SK-N-SH treated with all-trans-retinoic acid at 6 μM for 48 hours (cell line): ENCODE results near the gene GART.

Experiments
- ATAC-seq: fragments of 200-7000 bp; cut with Tn5 transposase; 3 replicates; pipeline ENCODE4 v1.9.1; 2020; ENCODE audit warnings: mild to moderate bottlenecking, moderate library complexity
- ARNTL ChIP-seq: fragments of 450-650 bp; formaldehyde crosslinking; IDR thresholded peaks from 2 replicates; pipeline ENCODE4 v1.5.0; 2020; ENCODE audit warnings: low read depth, mild to moderate bottlenecking, moderate library complexity, borderline replicate concordance
- BACH2 ChIP-seq: fragments of 250-450 bp; sonication (Bioruptor Pico); IDR thresholded peaks from 2 replicates; pipeline ENCODE4 v1.9.0; 2021; ENCODE audit warnings: mild to moderate bottlenecking, borderline replicate concordance
- CREB5 ChIP-seq: fragments of 250-450 bp; sonication (Bioruptor Pico); IDR thresholded peaks from 2 replicates; pipeline ENCODE4 v1.5.1; 2020; ENCODE audit warnings: low read depth, mild to moderate bottlenecking, moderate library complexity
- CSDC2 ChIP-seq: fragments of 250-450 bp; sonication (Bioruptor Pico); IDR thresholded peaks from 2 replicates; pipeline ENCODE4 v1.5.0; 2020; ENCODE audit warnings: mild to moderate bottlenecking, moderate library complexity
- CSRNP3 ChIP-seq: fragments of 250-450 bp; sonication (Bioruptor Pico); IDR thresholded peaks from 2 replicates; pipeline ENCODE4 v1.5.1; 2021; ENCODE audit warnings: mild to moderate bottlenecking, moderate library complexity
- ESRRG ChIP-seq: fragments of 250-450 bp; sonication (Bioruptor Pico); IDR thresholded peaks from 2 replicates; pipeline ENCODE4 v1.6.1; 2021; ENCODE audit warnings: mild to moderate bottlenecking
- GLIS3 ChIP-seq: fragments of 250-450 bp; sonication (Bioruptor Pico); IDR thresholded peaks from 2 replicates; pipeline ENCODE4 v1.5.0; 2020; ENCODE audit warnings: mild to moderate bottlenecking, moderate library complexity
- ISL1 ChIP-seq: fragments of 250-450 bp; sonication (Bioruptor Pico); IDR thresholded peaks from 2 replicates; pipeline ENCODE4 v2.1.2; 2022; ENCODE audit warnings: mild to moderate bottlenecking, moderate library complexity
- OSR1 ChIP-seq: fragments of 250-450 bp; sonication (Bioruptor Pico); IDR thresholded peaks from 2 replicates; pipeline ENCODE4 v1.8.0; 2022; ENCODE audit warnings: moderate library complexity, mild to moderate bottlenecking, inconsistent platforms
- PATZ1 ChIP-seq: fragments of 250-450 bp; sonication (Bioruptor Pico); IDR thresholded peaks from 2 replicates; pipeline ENCODE4 v1.8.0; 2020; ENCODE audit warnings: mild to moderate bottlenecking, moderate library complexity, borderline replicate concordance
- POU6F1 ChIP-seq: fragments of 250-450 bp; sonication (Bioruptor Pico); IDR thresholded peaks from 2 replicates; pipeline ENCODE4 v1.8.0; 2021; ENCODE audit warnings: low read depth, mild to moderate bottlenecking, moderate library complexity, borderline replicate concordance
- PPARA ChIP-seq: fragments of 250-450 bp; sonication (Bioruptor Pico); IDR thresholded peaks from 2 replicates; pipeline ENCODE4 v1.5.0; 2020; ENCODE audit warnings: mild to moderate bottlenecking, borderline replicate concordance
- RARB ChIP-seq: fragments of 250-450 bp; sonication (Bioruptor Pico); IDR thresholded peaks from 2 replicates; pipeline ENCODE4 v1.8.0; 2021; ENCODE audit warnings: mild to moderate bottlenecking, moderate library complexity
- SNAI2 ChIP-seq: fragments of 250-450 bp; sonication (Bioruptor Pico); IDR thresholded peaks from 2 replicates; pipeline ENCODE4 v1.5.0; 2020; ENCODE audit warnings: mild to moderate bottlenecking, moderate library complexity
- TCF4 ChIP-seq: fragments of 250-450 bp; sonication (Bioruptor Pico); IDR thresholded peaks from 2 replicates; pipeline ENCODE4 v1.8.0; 2021; ENCODE audit warnings: mild to moderate bottlenecking, moderate library complexity, borderline replicate concordance
- TOX ChIP-seq: fragments of 250-450 bp; sonication (Bioruptor Pico); IDR thresholded peaks from 2 replicates; pipeline ENCODE4 v1.8.0; 2021; ENCODE audit warnings: mild to moderate bottlenecking, moderate library complexity, borderline replicate concordance
- TSHZ2 ChIP-seq: fragments of 250-450 bp; sonication (Bioruptor Pico); IDR thresholded peaks from 2 replicates; pipeline ENCODE4 v1.5.0; 2020; ENCODE audit warnings: mild to moderate bottlenecking, moderate library complexity
- ZC3H10 ChIP-seq: fragments of 250-450 bp; sonication (Bioruptor Pico); IDR thresholded peaks from 2 replicates; pipeline ENCODE4 v1.5.1; 2021; ENCODE audit warnings: mild to moderate bottlenecking, moderate library complexity
- ZFP3 ChIP-seq: fragments of 250-450 bp; sonication (Bioruptor Pico); IDR thresholded peaks from 2 replicates; pipeline ENCODE4 v1.5.0; 2020; ENCODE audit warnings: mild to moderate bottlenecking, moderate library complexity
- ZFP30 ChIP-seq: fragments of 450-650 bp; formaldehyde crosslinking; IDR thresholded peaks from 2 replicates; pipeline ENCODE4 v1.5.0; 2022; ENCODE audit warnings: mild to moderate bottlenecking, moderate library complexity
- ZNF565 ChIP-seq: fragments of 450-650 bp; formaldehyde crosslinking; conservative IDR thresholded peaks from 2 replicates; pipeline ENCODE4 v1.5.0; 2020; ENCODE audit warnings: low read depth, mild to moderate bottlenecking, moderate library complexity
- ZNF70 ChIP-seq: fragments of 450-650 bp; formaldehyde crosslinking; IDR thresholded peaks from 2 replicates; pipeline ENCODE4 v1.5.0; 2020; ENCODE audit warnings: mild to moderate bottlenecking, moderate library complexity
- ZNF8 ChIP-seq: fragments of 450-650 bp; formaldehyde crosslinking; IDR thresholded peaks from 2 replicates; pipeline ENCODE4 v1.5.0; 2020; ENCODE audit warnings: mild to moderate bottlenecking, moderate library complexity

The GART gene

GRCh38 chr21:33539616-33540015, 2.3 kb downstream of the GART start:
- no peak for TF ChIP-seq SNAI2
- no peak for TF ChIP-seq ZNF565 (CRISPR knock-in tag)
- TF ChIP-seq RARB (CRISPR knock-in tag) = no peak
- TF ChIP-seq BACH2 = no peak
- TF ChIP-seq TSHZ2 = no peak
- TF ChIP-seq ZC3H10 (CRISPR knock-in tag) = no peak
- TF ChIP-seq CSDC2 (CRISPR knock-in tag) = no peak
- TF ChIP-seq ESRRG (CRISPR knock-in tag) = no peak
- no peak for TF ChIP-seq CSRNP3
- no peak for TF ChIP-seq ZFP30 (CRISPR knock-in tag)
- no peak for TF ChIP-seq ARNTL (CRISPR knock-in tag)
- TF ChIP-seq CREB5 (CRISPR knock-in tag) = no peak
- TF ChIP-seq POU6F1 (CRISPR knock-in tag) = no peak
- no peak for TF ChIP-seq ZNF8 (CRISPR knock-in tag)
- no peak for TF ChIP-seq TCF4 (CRISPR knock-in tag)
- no peak for TF ChIP-seq PATZ1 (CRISPR knock-in tag)
- TF ChIP-seq ZNF70 (CRISPR knock-in tag) = no peak
- TF ChIP-seq OSR1 (CRISPR knock-in tag) = no peak
- TF ChIP-seq, all 23 proteins: peak for 0
- no peak for ATAC-seq

- no peak for ATAC-seq
- no peak for TF ChIP-seq POU6F1 (CRISPR knock-in tag)
- no peak for TF ChIP-seq TOX (CRISPR knock-in tag)
- TF ChIP-seq TSHZ2 = no peak
- no peak for TF ChIP-seq OSR1 (CRISPR knock-in tag)
- no peak for TF ChIP-seq ZNF565 (CRISPR knock-in tag)
- TF ChIP-seq ZC3H10 (CRISPR knock-in tag) = no peak
- TF ChIP-seq ZNF8 (CRISPR knock-in tag) = no peak
- TF ChIP-seq CSDC2 (CRISPR knock-in tag) = no peak
- TF ChIP-seq PATZ1 (CRISPR knock-in tag) = no peak
- TF ChIP-seq ZFP3 (CRISPR knock-in tag) = no peak
- no peak for TF ChIP-seq ZNF70 (CRISPR knock-in tag)
- TF ChIP-seq ARNTL (CRISPR knock-in tag) = no peak
- TF ChIP-seq PPARA (CRISPR knock-in tag) = no peak
- TF ChIP-seq GLIS3 (CRISPR knock-in tag) = no peak
- TF ChIP-seq ESRRG (CRISPR knock-in tag) = no peak
- no peak for TF ChIP-seq ISL1
Measured at GRCh38 chr21:33537212-33537611, 4.7 kb downstream of the GART start.
